ENCODE results near the gene P3H1. TPM values are rescaled to one million over a fixed set of nuclear protein-coding genes. Genes with fewer than 3 reads are reported as not detected.

The P3H1 gene
- total and polyA plus RNA-seq, 2 experiments from 2014 or later: 102 to 192 TPM

- H3K36me3 ChIP-seq (replicated peaks; ENCODE audit: insufficient read depth, low read depth): no peaks in the 10 kb centered on the region
- no peak overlapping the region for H3K4me3 ChIP-seq
- H2AFZ ChIP-seq: no peak overlapping the region
- H3K27me3 ChIP-seq: no peaks in the 10 kb centered on the region
- TF ChIP-seq EZH2 (IDR thresholded peaks at IDR 0.05; ENCODE audit: borderline replicate concordance) (no peak), CTCF (IDR thresholded peaks at IDR 0.05; ENCODE audit: poor library complexity) (no peak), EZH2phosphoT487 (IDR thresholded peaks at IDR 0.05; ENCODE audit: low read depth, severe bottlenecking, unreplicated experiment) (no peak)
- H3K27ac ChIP-seq: no peak overlapping the region
- no peaks in the 10 kb centered on the region for H3K4me1 ChIP-seq (ENCODE audit: insufficient read depth)
- 80% methylated on average over 5 of the region's 5 CpGs for WGBS (ENCODE audit: low lambda C conversion rate, missing lambda C conversion rate)
- no peaks in the 10 kb centered on the region for H4K20me1 ChIP-seq (ENCODE audit: insufficient read depth, poor library complexity, severe bottlenecking)
- DNase-seq (ENCODE audit: low spot score): no peak
- no peaks in the 10 kb centered on the region for H3K79me2 ChIP-seq
- H3K4me2 ChIP-seq: no peak overlapping the region
- H3K9me3 ChIP-seq (ENCODE audit: low read depth): no peaks in the 10 kb centered on the region
- no peaks in the 10 kb centered on the region for H3K9me2 ChIP-seq (replicated peaks; ENCODE audit: insufficient read depth)
Observed at GRCh38 chr1:42797979-42798378, 31.2 kb upstream of the P3H1 start.

- H3K9me3 ChIP-seq (ENCODE audit: low read depth): no peaks in the 10 kb centered on the region
- H3K4me2 ChIP-seq: no peak overlapping the region
- DNase-seq (ENCODE audit: low spot score): no peak
- H3K9me2 ChIP-seq (replicated peaks; ENCODE audit: insufficient read depth): no peaks in the 10 kb centered on the region
- no peaks in the 10 kb centered on the region for H3K36me3 ChIP-seq (replicated peaks; ENCODE audit: insufficient read depth, low read depth)
- H2AFZ ChIP-seq: no peak overlapping the region
- H3K27ac ChIP-seq: no peak overlapping the region
- 79% methylated on average over 3 of the region's 3 CpGs for WGBS (ENCODE audit: low lambda C conversion rate, missing lambda C conversion rate)
- H3K4me1 ChIP-seq (ENCODE audit: insufficient read depth): no peaks in the 10 kb centered on the region
- no peaks in the 10 kb centered on the region for H3K79me2 ChIP-seq
- no peaks in the 10 kb centered on the region for H4K20me1 ChIP-seq (ENCODE audit: insufficient read depth, poor library complexity, severe bottlenecking)
- no peak overlapping the region for H3K4me3 ChIP-seq
- TF ChIP-seq EZH2phosphoT487 (IDR thresholded peaks at IDR 0.05; ENCODE audit: low read depth, severe bottlenecking, unreplicated experiment) (no peak), EZH2 (IDR thresholded peaks at IDR 0.05; ENCODE audit: borderline replicate concordance) (no peak), CTCF (IDR thresholded peaks at IDR 0.05; ENCODE audit: poor library complexity) (no peak)
- H3K27me3 ChIP-seq: no peaks in the 10 kb centered on the region
Observed at GRCh38 chr1:42797414-42797813, 30.6 kb upstream of the P3H1 start.

DNA sequence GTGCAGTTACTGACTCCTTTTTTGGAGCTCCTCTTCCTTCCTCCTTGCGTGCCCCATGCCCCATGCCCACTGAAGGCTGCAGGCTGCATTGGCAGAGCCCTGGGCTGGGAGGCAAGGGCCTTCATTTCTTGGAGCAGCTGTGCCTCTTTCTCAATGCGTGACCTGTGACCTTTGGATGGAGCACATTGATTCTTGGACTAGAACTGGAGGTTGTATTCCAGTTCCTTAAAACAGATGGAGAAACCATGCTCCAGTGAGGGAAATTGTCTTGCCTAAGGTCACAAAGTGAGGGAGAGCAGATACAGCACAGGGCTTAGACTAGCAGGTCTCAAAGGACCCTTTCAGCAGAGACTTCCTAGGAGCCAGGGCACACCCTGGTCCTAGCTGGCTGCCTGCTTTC lies 27.0 kb upstream of the P3H1 start:
- H3K9me3 ChIP-seq (ENCODE audit: low read depth): no peaks in the 10 kb centered on the region
- no peak overlapping the region for H3K4me2 ChIP-seq
- TF ChIP-seq CTCF (IDR thresholded peaks at IDR 0.05; ENCODE audit: poor library complexity) (no peak), EZH2 (IDR thresholded peaks at IDR 0.05; ENCODE audit: borderline replicate concordance) (no peak), EZH2phosphoT487 (IDR thresholded peaks at IDR 0.05; ENCODE audit: low read depth, severe bottlenecking, unreplicated experiment) (no peak)
- no peak for DNase-seq (ENCODE audit: low spot score)
- 98% methylated on average over 2 of the region's 2 CpGs for WGBS (ENCODE audit: low lambda C conversion rate, missing lambda C conversion rate)
- no peaks in the 10 kb centered on the region for H3K27me3 ChIP-seq
- H3K79me2 ChIP-seq: no peaks in the 10 kb centered on the region
- H3K36me3 ChIP-seq (replicated peaks; ENCODE audit: insufficient read depth, low read depth): no peaks in the 10 kb centered on the region
- no peaks in the 10 kb centered on the region for H3K9me2 ChIP-seq (replicated peaks; ENCODE audit: insufficient read depth)
- H4K20me1 ChIP-seq (ENCODE audit: insufficient read depth, poor library complexity, severe bottlenecking): no peaks in the 10 kb centered on the region
- no peaks in the 10 kb centered on the region for H3K4me1 ChIP-seq (ENCODE audit: insufficient read depth)
- no peak overlapping the region for H2AFZ ChIP-seq
- no peak overlapping the region for H3K27ac ChIP-seq
- H3K4me3 ChIP-seq: no peak overlapping the region

DNA sequence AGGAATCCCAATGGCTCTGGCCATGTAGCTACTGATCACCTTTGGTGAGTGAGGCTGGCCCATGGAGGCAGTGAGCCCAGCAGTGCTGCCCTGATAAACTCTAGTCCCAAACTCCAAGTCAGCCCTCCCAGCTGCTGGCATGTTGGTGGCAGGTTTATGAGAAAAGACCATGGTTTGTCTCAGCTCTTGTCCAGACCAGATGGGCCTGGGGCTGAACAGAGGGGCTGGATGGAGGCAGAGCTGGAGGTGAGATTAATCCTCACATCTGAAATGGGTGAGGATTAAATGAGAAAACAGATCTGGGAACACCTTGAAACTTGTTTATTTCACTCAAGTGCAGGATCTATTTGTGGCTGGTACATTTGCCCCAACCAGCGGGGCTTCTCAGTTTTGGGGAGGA lies 21.2 kb upstream of the P3H1 start:
- TF ChIP-seq EZH2phosphoT487 (IDR thresholded peaks at IDR 0.05; ENCODE audit: low read depth, severe bottlenecking, unreplicated experiment) (no peak), EZH2 (IDR thresholded peaks at IDR 0.05; ENCODE audit: borderline replicate concordance) (no peak), CTCF (IDR thresholded peaks at IDR 0.05; ENCODE audit: poor library complexity) (no peak)
- Histone ChIP-seq H3K4me2 (no peak overlapping the region), H4K20me1 (ENCODE audit: insufficient read depth, poor library complexity, severe bottlenecking) (no peaks in the 10 kb centered on the region), H3K9me2 (replicated peaks; ENCODE audit: insufficient read depth) (no peaks in the 10 kb centered on the region), H3K4me3 (no peak overlapping the region), H3K36me3 (replicated peaks; ENCODE audit: insufficient read depth, low read depth) (no peaks in the 10 kb centered on the region), H2AFZ (no peak overlapping the region), H3K27me3 (no peaks in the 10 kb centered on the region), H3K27ac (no peak overlapping the region), H3K9me3 (ENCODE audit: low read depth) (no peaks in the 10 kb centered on the region), H3K79me2 (no peaks in the 10 kb centered on the region), H3K4me1 (ENCODE audit: insufficient read depth) (no peaks in the 10 kb centered on the region)
- WGBS (ENCODE audit: low lambda C conversion rate, missing lambda C conversion rate): 87% methylated on average over 1 of the region's 1 CpG
- no peak for DNase-seq (ENCODE audit: low spot score)

Measured in hepatocyte (in vitro differentiated cells).